ENCODE data around the gene OR52E5.

Gene OR52E5

DNA sequence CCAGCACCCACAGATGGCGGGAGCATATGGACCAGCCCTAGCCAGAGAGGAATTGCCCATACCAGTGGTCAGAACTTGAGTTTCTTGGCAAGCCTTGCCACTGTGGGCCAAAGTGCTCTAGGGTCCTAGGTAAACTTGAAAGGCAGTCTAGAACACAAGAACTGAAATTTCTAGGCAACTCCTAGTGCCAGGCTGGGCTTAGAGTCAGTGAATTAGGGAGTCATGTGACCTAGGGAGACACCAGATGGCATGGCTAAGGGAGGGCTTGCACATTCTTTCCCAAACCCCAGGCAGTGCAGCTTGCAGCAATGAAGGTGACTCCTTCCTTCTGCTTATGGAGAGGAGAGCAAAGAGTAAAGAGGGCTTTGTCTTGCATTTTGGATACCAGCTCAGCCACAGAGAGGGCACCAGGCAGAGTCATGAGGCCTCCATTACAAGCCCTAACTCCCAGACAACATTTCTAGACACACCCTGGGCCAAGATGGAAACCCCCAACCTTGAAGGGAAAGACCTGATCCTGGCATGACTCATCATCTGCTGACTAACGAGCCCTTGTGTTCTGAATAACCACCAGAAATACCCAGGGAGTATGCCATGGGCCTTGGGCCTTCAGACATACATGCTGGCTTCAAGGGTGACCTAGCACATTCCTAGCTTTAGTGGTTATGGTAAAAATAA, 29.9 kb downstream of the OR52E5 start:
- Histone ChIP-seq H3K27me3 (ENCODE audit: insufficient read depth, low read length) (no peaks in the 10 kb centered on the region), H3K9me3 (ENCODE audit: low read length) (no peaks in the 10 kb centered on the region), H2AFZ (ENCODE audit: low read depth, low read length) (no peak overlapping the region), H3K36me3 (ENCODE audit: insufficient read depth, low read length) (no peaks in the 10 kb centered on the region), H3K4me3 (ENCODE audit: low read length) (no peak overlapping the region), H3K4me1 (ENCODE audit: insufficient read depth, low read length) (no peaks in the 10 kb centered on the region)

GRCh38 chr11:5923427-5923776, 30.4 kb downstream of the OR52E5 start:
- Histone ChIP-seq H2AFZ (ENCODE audit: low read depth, low read length) (no peak overlapping the region), H3K36me3 (ENCODE audit: insufficient read depth, low read length) (no peaks in the 10 kb centered on the region), H3K4me3 (ENCODE audit: low read length) (no peak overlapping the region), H3K27me3 (ENCODE audit: insufficient read depth, low read length) (no peaks in the 10 kb centered on the region), H3K4me1 (ENCODE audit: insufficient read depth, low read length) (no peaks in the 10 kb centered on the region), H3K9me3 (ENCODE audit: low read length) (no peaks in the 10 kb centered on the region)

DNA sequence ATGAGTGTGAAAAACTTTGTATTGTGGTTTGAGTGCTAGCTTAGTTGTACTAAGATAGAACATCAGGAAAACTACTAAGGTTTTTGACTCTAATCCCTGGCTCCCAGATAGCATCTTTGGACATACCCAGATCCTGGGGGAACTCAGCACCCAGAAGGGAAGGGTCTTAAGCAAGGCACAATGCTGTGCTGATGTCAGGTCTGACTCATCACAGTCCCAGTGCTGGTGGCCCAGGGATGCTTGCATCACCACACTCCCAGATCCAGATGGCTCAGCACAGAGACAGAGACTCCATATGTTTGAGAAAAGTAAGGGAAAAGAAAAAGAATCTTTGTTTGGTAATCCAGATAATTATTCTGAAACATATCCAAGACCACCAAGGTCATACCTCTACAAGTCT, 30.8 kb downstream of the OR52E5 start:
- Histone ChIP-seq H3K9me3 (ENCODE audit: low read length) (no peaks in the 10 kb centered on the region), H3K27me3 (ENCODE audit: insufficient read depth, low read length) (no peaks in the 10 kb centered on the region), H3K36me3 (ENCODE audit: insufficient read depth, low read length) (no peaks in the 10 kb centered on the region), H3K4me3 (ENCODE audit: low read length) (no peak overlapping the region), H2AFZ (ENCODE audit: low read depth, low read length) (no peak overlapping the region), H3K4me1 (ENCODE audit: insufficient read depth, low read length) (no peaks in the 10 kb centered on the region)

GRCh38 chr11:5928271-5928670, 35.3 kb downstream of the OR52E5 start:
- H3K4me1 ChIP-seq (ENCODE audit: insufficient read depth, low read length) = no peaks in the 10 kb centered on the region
- H3K9me3 ChIP-seq (ENCODE audit: low read length) = no peaks in the 10 kb centered on the region
- no peaks in the 10 kb centered on the region for H3K36me3 ChIP-seq (ENCODE audit: insufficient read depth, low read length)
- H2AFZ ChIP-seq (ENCODE audit: low read depth, low read length) = no peak overlapping the region
- H3K4me3 ChIP-seq (ENCODE audit: low read length) = no peak overlapping the region
- H3K27me3 ChIP-seq (ENCODE audit: insufficient read depth, low read length) = no peaks in the 10 kb centered on the region

- H2AFZ ChIP-seq (ENCODE audit: low read depth, low read length) = no peak overlapping the region
- H3K4me3 ChIP-seq (ENCODE audit: low read length) = no peak overlapping the region
- no peaks in the 10 kb centered on the region for H3K27me3 ChIP-seq (ENCODE audit: insufficient read depth, low read length)
These were observed 35.8 kb downstream of the OR52E5 start for GRCh38 chr11:5928811-5929210.

GRCh38 chr11:5929571-5930368, 36.8 kb downstream of the OR52E5 start:
- Histone ChIP-seq H3K9me3 (ENCODE audit: low read length) (no peaks in the 10 kb centered on the region), H3K4me3 (ENCODE audit: low read length) (no peak overlapping the region), H3K4me1 (ENCODE audit: insufficient read depth, low read length) (no peaks in the 10 kb centered on the region), H2AFZ (ENCODE audit: low read depth, low read length) (no peak overlapping the region), H3K27me3 (ENCODE audit: insufficient read depth, low read length) (no peaks in the 10 kb centered on the region), H3K36me3 (ENCODE audit: insufficient read depth, low read length) (no peaks in the 10 kb centered on the region)

More at GRCh38 chr11:5928811-5929210, 35.8 kb downstream of the OR52E5 start:
- Histone ChIP-seq H3K9me3 (ENCODE audit: low read length) (no peaks in the 10 kb centered on the region), H3K36me3 (ENCODE audit: insufficient read depth, low read length) (no peaks in the 10 kb centered on the region), H3K4me1 (ENCODE audit: insufficient read depth, low read length) (no peaks in the 10 kb centered on the region)

DNA sequence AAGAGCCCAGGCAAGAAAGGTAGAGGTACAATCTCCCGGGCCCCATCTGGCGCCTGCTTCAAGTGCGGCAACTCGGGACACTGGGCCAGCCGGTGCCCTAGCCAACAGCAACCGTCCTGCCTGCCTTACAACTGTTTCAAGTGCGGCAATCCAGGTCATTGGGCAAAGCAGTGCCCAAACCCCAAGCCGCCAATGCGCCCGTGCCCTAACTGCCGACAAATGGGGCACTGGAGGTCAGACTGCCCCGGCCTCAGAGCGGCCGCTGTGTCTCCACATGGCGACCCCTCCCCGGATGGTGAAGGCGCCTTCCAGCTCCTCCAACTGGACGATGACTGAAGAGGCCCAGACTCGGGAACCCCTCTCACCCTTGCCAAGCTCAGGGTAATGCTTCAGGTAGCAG, 37.6 kb downstream of the OR52E5 start:
- no peaks in the 10 kb centered on the region for H3K9me3 ChIP-seq (ENCODE audit: low read length)
- no peak overlapping the region for H2AFZ ChIP-seq (ENCODE audit: low read depth, low read length)
- H3K36me3 ChIP-seq (ENCODE audit: insufficient read depth, low read length) = no peaks in the 10 kb centered on the region
- H3K4me3 ChIP-seq (ENCODE audit: low read length) = no peak overlapping the region
- H3K27me3 ChIP-seq (ENCODE audit: insufficient read depth, low read length) = no peaks in the 10 kb centered on the region
- no peaks in the 10 kb centered on the region for H3K4me1 ChIP-seq (ENCODE audit: insufficient read depth, low read length)

- H3K27me3 ChIP-seq (ENCODE audit: insufficient read depth, low read length) = no peaks in the 10 kb centered on the region
- no peaks in the 10 kb centered on the region for H3K36me3 ChIP-seq (ENCODE audit: insufficient read depth, low read length)
- no peaks in the 10 kb centered on the region for H3K9me3 ChIP-seq (ENCODE audit: low read length)
- H2AFZ ChIP-seq (ENCODE audit: low read depth, low read length) = no peak overlapping the region
- no peaks in the 10 kb centered on the region for H3K4me1 ChIP-seq (ENCODE audit: insufficient read depth, low read length)
- no peak overlapping the region for H3K4me3 ChIP-seq (ENCODE audit: low read length)
These were observed 38.1 kb downstream of the OR52E5 start for GRCh38 chr11:5931061-5931460.

GRCh38 chr11:5932671-5933070, 39.7 kb downstream of the OR52E5 start:
- Histone ChIP-seq H3K4me3 (ENCODE audit: low read length) (no peak overlapping the region), H3K9me3 (ENCODE audit: low read length) (no peaks in the 10 kb centered on the region), H3K4me1 (ENCODE audit: insufficient read depth, low read length) (no peaks in the 10 kb centered on the region), H2AFZ (ENCODE audit: low read depth, low read length) (no peak overlapping the region), H3K27me3 (ENCODE audit: insufficient read depth, low read length) (no peaks in the 10 kb centered on the region), H3K36me3 (ENCODE audit: insufficient read depth, low read length) (no peaks in the 10 kb centered on the region)

DNA sequence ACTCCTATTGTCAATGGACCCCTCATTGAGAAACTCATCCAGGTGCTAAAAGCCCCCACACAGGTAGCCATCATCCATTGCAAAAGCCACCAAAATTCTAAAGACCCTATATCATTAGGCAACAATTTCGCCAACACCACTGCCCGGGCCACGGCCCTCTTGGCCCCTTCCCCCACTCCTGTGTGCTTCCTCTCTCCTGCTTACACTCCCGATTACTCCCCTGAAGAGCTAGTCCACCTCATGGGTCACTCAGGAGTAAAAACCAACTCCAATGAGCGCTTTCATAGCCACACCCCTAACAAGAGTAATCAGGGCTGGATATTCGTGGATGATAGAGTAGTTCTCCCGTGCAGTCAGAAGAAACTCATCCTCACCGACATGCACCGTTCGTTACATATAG, 40.1 kb downstream of the OR52E5 start:
- Histone ChIP-seq H3K4me1 (ENCODE audit: insufficient read depth, low read length) (no peaks in the 10 kb centered on the region), H3K9me3 (ENCODE audit: low read length) (no peaks in the 10 kb centered on the region)

DNA sequence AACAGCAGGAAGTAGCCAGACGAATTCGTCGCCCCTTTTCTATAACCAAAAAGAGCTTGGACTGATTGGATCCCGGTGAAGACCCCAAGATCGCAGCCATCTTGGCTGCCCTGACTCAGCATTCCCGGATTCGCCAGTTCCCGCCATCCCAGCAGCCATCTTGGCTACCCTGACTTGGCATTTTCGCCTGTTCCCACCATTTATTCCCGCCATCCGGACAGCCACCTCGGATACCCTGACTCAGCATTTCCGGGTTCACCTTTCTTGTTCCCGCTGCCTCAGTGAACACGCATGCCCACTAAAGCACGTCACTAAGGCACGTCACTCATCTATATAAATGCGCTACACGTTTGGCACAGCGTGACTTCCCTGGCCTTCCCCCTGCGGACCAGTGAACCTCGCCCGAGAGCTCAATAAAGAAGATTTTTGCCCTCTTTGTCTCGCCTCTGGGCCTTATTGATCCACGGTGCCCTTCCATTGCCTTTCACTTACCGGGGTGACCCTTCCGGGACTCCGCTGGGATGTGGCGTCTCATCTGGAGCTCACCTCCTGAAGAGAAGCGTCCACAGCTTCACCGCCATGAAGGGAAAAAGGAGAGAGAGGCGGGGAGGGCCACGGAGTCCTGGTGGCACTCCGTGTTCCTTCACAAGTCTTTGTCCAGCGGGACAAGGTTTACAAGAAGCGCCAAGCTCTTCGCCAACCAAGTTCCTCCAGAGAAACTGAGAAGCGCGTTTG, 45.0 kb downstream of the OR52E5 start:
- no peaks in the 10 kb centered on the region for H3K9me3 ChIP-seq (ENCODE audit: low read length)
- no peaks in the 10 kb centered on the region for H3K4me1 ChIP-seq (ENCODE audit: insufficient read depth, low read length)
- no peak overlapping the region for H3K4me3 ChIP-seq (ENCODE audit: low read length)
- H2AFZ ChIP-seq (ENCODE audit: low read depth, low read length) = no peak overlapping the region
- H3K36me3 ChIP-seq (ENCODE audit: insufficient read depth, low read length) = no peaks in the 10 kb centered on the region
- H3K27me3 ChIP-seq (ENCODE audit: insufficient read depth, low read length) = no peaks in the 10 kb centered on the region

More for the DNA sequence above, 40.1 kb downstream of the OR52E5 start:
- H3K4me3 ChIP-seq (ENCODE audit: low read length) = no peak overlapping the region
- H3K36me3 ChIP-seq (ENCODE audit: insufficient read depth, low read length) = no peaks in the 10 kb centered on the region
- no peak overlapping the region for H2AFZ ChIP-seq (ENCODE audit: low read depth, low read length)
- H3K27me3 ChIP-seq (ENCODE audit: insufficient read depth, low read length) = no peaks in the 10 kb centered on the region

DNA sequence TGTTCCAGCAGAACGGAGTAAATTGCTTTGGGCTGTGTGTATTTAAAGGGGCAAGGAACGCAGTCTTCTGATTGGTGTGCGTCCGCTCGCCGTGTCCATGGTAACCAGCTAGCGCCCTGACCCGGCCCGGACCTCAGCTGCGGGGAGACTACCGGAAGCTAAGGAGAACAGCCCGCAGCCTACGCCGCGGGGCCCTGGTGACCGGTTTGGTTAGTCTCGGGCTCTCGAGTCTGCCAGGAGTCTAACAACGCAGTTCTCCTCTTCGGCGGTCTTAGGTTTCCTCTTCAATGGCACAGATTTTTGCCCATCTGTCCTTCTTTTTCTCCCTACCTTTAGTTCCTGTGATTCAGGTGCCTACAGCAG, 45.6 kb downstream of the OR52E5 start:
- Histone ChIP-seq H2AFZ (ENCODE audit: low read depth, low read length) (no peak overlapping the region), H3K4me1 (ENCODE audit: insufficient read depth, low read length) (no peaks in the 10 kb centered on the region), H3K27me3 (ENCODE audit: insufficient read depth, low read length) (no peaks in the 10 kb centered on the region), H3K4me3 (ENCODE audit: low read length) (no peak overlapping the region), H3K36me3 (ENCODE audit: insufficient read depth, low read length) (no peaks in the 10 kb centered on the region), H3K9me3 (ENCODE audit: low read length) (no peaks in the 10 kb centered on the region)

- no peaks in the 10 kb centered on the region for H3K36me3 ChIP-seq (ENCODE audit: insufficient read depth, low read length)
- no peaks in the 10 kb centered on the region for H3K27me3 ChIP-seq (ENCODE audit: insufficient read depth, low read length)
- no peaks in the 10 kb centered on the region for H3K4me1 ChIP-seq (ENCODE audit: insufficient read depth, low read length)
- H2AFZ ChIP-seq (ENCODE audit: low read depth, low read length) = no peak overlapping the region
- H3K9me3 ChIP-seq (ENCODE audit: low read length) = no peaks in the 10 kb centered on the region
- no peak overlapping the region for H3K4me3 ChIP-seq (ENCODE audit: low read length)
These were observed 47.7 kb downstream of the OR52E5 start for GRCh38 chr11:5940748-5941147.
